OCI-LY3 (cell line): ENCODE measurements around the gene UBN1.

Source experiments
- H2AFZ ChIP-seq: fragments of 200-600, 300-600 bp; shearing (Covaris generic); 2 replicates; pipeline ENCODE4 v1.6.0; 2014; ENCODE audit warnings: antibody characterized with exemption, low read depth, low read length
- H3K27ac ChIP-seq: fragments of 200-600, 300-600 bp; sonication (generic); 2 replicates; pipeline ENCODE4 v1.5.1; 2014; ENCODE audit warnings: mild to moderate bottlenecking, low read length, moderate library complexity, mixed read lengths
- H3K27me3 ChIP-seq: fragments of 200-600, 300-600 bp; sonication (generic); 2 replicates; pipeline ENCODE4 v1.6.1; 2014; ENCODE audit warnings: low read depth, low read length, mixed read lengths
- H3K36me3 ChIP-seq: fragments of 200-600, 300-600 bp; sonication (generic); replicated peaks from 2 replicates; pipeline ENCODE3; 2014; ENCODE audit warnings: low read depth, low read length, mixed read lengths
- H3K4me1 ChIP-seq: fragments of 300-600, 200-600 bp; sonication (generic); 2 replicates; pipeline ENCODE4 v1.6.1; 2014; ENCODE audit warnings: low read length, mixed read lengths
- H3K4me2 ChIP-seq: fragments of 200-600, 300-600 bp; sonication (generic); 2 replicates; pipeline ENCODE4 v1.6.1; 2014; ENCODE audit warnings: low read length, mixed read lengths
- H3K4me3 ChIP-seq: fragments of 300-600, 200-600 bp; sonication (generic); 2 replicates; pipeline ENCODE4 v1.5.1; 2014; ENCODE audit warnings: antibody characterized with exemption, mild to moderate bottlenecking, low read length, moderate library complexity
- H3K79me2 ChIP-seq: fragments of 300-600, 200-600 bp; shearing (Covaris generic); 2 replicates; pipeline ENCODE4 v1.6.1; 2014; ENCODE audit warnings: mild to moderate bottlenecking, low read length, mixed read lengths
- H3K9ac ChIP-seq: fragments of 300-600, 200-600 bp; shearing (Covaris generic); 2 replicates; pipeline ENCODE4 v1.6.0; 2014; ENCODE audit warnings: mild to moderate bottlenecking, low read length, moderate library complexity
- H3K9me3 ChIP-seq: fragments of 200-600, 300-600 bp; shearing (Covaris generic); 2 replicates; pipeline ENCODE4 v1.6.1; 2014; ENCODE audit warnings: low read length, mixed read lengths; ENCODE audit not compliant: insufficient read depth
- H4K20me1 ChIP-seq: fragments of 200-600, 300-600 bp; sonication (generic); 2 replicates; pipeline ENCODE4 v1.6.1; 2016; ENCODE audit warnings: low read length, mixed read lengths; ENCODE audit not compliant: insufficient read depth
- EZH2phosphoT487 ChIP-seq: fragments of 200-600 bp; shearing (Covaris generic); IDR thresholded peaks from 2 replicates; pipeline ENCODE4 v1.6.1; 2018; ENCODE audit warnings: antibody characterized with exemption, mixed run types, low read depth
- TF ChIP-seq, protein P1 (sequence below): fragments of 200-600, 300-600 bp; sonication (generic); IDR thresholded peaks from 2 replicates; pipeline ENCODE4 v1.5.1; 2014; ENCODE audit warnings: antibody characterized with exemption, low read length, low read depth

UBN1 gene

DNA sequence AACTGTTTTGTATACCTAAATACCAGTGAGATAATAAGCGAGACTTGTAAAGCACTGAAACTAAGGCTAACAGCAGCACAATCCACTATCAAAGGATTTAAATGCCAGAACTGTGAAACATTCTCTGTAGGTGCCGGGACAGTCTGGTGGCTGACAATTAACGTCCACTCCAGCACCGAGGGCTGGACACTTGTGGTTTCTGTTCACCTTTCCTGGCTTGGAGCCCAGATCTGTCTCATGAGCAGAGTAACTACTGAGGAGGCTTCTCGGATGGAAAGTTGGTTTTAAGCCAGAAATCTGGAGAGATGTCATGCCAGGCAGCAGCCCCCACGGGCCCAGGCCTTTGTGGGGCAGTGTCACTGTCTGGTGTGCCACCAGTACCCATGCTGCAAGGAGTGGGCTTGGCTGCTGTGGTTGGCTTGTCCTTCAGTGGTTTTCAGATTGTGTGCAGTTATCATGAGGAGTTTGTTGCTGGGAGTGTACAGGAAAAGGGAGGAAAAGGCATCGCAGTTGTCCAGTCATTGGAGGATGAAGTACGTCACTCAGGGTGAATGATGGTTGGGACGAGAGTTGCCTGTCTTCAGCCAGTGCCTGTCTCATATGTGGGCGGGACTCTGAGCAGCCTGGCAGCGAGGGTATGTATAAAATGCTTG, 35.5 kb downstream of the UBN1 start:
- H3K4me2 ChIP-seq = no peak overlapping the region
- no peaks in the 10 kb centered on the region for H4K20me1 ChIP-seq
- no peaks in the 10 kb centered on the region for H3K4me1 ChIP-seq
- H3K27ac ChIP-seq = no peak overlapping the region
- H3K36me3 ChIP-seq = peaks cover 52% of the 10 kb centered on the region
- no peaks in the 10 kb centered on the region for H3K27me3 ChIP-seq
- H3K4me3 ChIP-seq = no peak overlapping the region
- no peak overlapping the region for H2AFZ ChIP-seq
- no peaks in the 10 kb centered on the region for H3K9me3 ChIP-seq
- no peaks in the 10 kb centered on the region for H3K79me2 ChIP-seq
- TF ChIP-seq, protein P1, sequence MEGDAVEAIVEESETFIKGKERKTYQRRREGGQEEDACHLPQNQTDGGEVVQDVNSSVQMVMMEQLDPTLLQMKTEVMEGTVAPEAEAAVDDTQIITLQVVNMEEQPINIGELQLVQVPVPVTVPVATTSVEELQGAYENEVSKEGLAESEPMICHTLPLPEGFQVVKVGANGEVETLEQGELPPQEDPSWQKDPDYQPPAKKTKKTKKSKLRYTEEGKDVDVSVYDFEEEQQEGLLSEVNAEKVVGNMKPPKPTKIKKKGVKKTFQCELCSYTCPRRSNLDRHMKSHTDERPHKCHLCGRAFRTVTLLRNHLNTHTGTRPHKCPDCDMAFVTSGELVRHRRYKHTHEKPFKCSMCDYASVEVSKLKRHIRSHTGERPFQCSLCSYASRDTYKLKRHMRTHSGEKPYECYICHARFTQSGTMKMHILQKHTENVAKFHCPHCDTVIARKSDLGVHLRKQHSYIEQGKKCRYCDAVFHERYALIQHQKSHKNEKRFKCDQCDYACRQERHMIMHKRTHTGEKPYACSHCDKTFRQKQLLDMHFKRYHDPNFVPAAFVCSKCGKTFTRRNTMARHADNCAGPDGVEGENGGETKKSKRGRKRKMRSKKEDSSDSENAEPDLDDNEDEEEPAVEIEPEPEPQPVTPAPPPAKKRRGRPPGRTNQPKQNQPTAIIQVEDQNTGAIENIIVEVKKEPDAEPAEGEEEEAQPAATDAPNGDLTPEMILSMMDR = no peak
- no peak for TF ChIP-seq EZH2phosphoT487
- no peak overlapping the region for H3K9ac ChIP-seq

DNA sequence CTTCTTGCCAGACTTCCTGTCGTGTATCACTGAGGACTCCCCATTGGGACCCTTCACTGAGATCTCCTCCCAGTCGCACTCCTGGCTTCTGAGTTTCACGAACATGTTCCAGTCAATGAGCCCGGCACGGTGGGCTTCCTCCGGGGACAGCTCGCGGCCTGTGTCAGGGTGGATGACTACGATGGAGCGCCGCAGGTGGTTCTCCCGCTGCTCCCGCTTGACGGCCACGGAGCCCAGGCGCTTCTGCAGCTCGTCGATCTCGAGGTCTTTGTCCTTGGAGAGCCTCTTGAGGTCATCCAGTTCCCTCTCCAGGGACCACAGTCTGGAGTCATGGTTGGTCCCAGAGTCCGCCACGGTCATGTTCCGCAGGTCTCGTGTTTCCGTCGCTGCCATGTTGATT, 36.2 kb downstream of the UBN1 start:
- Histone ChIP-seq H3K36me3 (peaks cover 45% of the 10 kb centered on the region), H3K4me2 (no peak overlapping the region), H3K27ac (no peak overlapping the region), H3K27me3 (no peaks in the 10 kb centered on the region), H3K9me3 (no peaks in the 10 kb centered on the region), H4K20me1 (no peaks in the 10 kb centered on the region), H3K79me2 (no peaks in the 10 kb centered on the region), H2AFZ (no peak overlapping the region), H3K9ac (no peak overlapping the region), H3K4me1 (no peaks in the 10 kb centered on the region), H3K4me3 (no peak overlapping the region)
- TF ChIP-seq, protein P1 = no peak
- no peak for TF ChIP-seq EZH2phosphoT487

DNA sequence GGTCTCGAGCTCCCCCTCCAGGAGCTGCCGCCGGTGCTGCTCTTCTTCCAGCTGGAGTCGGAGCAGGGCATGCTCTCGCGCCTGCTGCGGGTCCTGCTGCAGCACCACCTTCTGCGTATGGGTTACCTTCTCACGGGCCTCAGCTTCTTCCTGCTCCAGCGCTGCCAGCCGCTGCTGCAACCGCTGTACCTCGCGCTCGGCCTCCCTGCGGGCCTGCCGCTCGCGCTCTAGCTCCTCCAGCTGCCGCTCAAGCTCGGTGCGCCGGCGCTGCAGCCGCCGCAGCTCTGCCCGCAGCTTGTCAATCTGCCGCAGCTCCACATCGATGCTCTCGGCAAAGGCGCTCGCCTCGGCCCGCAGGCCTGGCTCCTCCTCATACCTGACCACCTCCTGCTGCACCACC, 36.9 kb downstream of the UBN1 start:
- Histone ChIP-seq H3K4me3 (no peak overlapping the region), H2AFZ (no peak overlapping the region), H3K27ac (no peak overlapping the region), H3K9me3 (no peaks in the 10 kb centered on the region), H3K9ac (no peak overlapping the region), H3K4me2 (no peak overlapping the region), H3K27me3 (no peaks in the 10 kb centered on the region), H3K79me2 (no peaks in the 10 kb centered on the region), H3K4me1 (no peaks in the 10 kb centered on the region), H4K20me1 (no peaks in the 10 kb centered on the region), H3K36me3 (peaks cover 45% of the 10 kb centered on the region)
- TF ChIP-seq, protein P1 = no peak
- no peak for TF ChIP-seq EZH2phosphoT487

GRCh38 chr16:4884972-4885874, 37.9 kb downstream of the UBN1 start:
- H4K20me1 ChIP-seq = no peaks in the 10 kb centered on the region
- H3K4me3 ChIP-seq = no peak overlapping the region
- no peaks in the 10 kb centered on the region for H3K9me3 ChIP-seq
- H3K27me3 ChIP-seq = no peaks in the 10 kb centered on the region
- H2AFZ ChIP-seq = no peak overlapping the region
- H3K9ac ChIP-seq = no peak overlapping the region
- TF ChIP-seq EZH2phosphoT487 = no peak
- TF ChIP-seq, protein P1 = no peak
- no peak overlapping the region for H3K27ac ChIP-seq
- no peak overlapping the region for H3K4me2 ChIP-seq
- H3K36me3 ChIP-seq = peaks cover 36% of the 10 kb centered on the region
- H3K4me1 ChIP-seq = no peaks in the 10 kb centered on the region
- H3K79me2 ChIP-seq = no peaks in the 10 kb centered on the region
